SU-DHL-6 (cell line): ENCODE measurements around the gene SPHKAP.

ENCODE experiments used
- CTCF ChIP-seq: fragments of 200-600 bp; sonication (generic); IDR thresholded peaks from one replicate; pipeline ENCODE4 v1.5.1; 2017; ENCODE audit warnings: antibody characterized with exemption, mild to moderate bottlenecking, low read length, moderate library complexity; ENCODE audit not compliant: insufficient read depth, poor library complexity, severe bottlenecking
- EZH2phosphoT487 ChIP-seq: fragments of 200-600 bp; sonication (generic), shearing (Covaris generic); conservative IDR thresholded peaks from 2 replicates; pipeline ENCODE4 v1.6.1; 2018; ENCODE audit warnings: mild to moderate bottlenecking, antibody characterized with exemption, low read length, moderate library complexity, mixed read lengths

DNA sequence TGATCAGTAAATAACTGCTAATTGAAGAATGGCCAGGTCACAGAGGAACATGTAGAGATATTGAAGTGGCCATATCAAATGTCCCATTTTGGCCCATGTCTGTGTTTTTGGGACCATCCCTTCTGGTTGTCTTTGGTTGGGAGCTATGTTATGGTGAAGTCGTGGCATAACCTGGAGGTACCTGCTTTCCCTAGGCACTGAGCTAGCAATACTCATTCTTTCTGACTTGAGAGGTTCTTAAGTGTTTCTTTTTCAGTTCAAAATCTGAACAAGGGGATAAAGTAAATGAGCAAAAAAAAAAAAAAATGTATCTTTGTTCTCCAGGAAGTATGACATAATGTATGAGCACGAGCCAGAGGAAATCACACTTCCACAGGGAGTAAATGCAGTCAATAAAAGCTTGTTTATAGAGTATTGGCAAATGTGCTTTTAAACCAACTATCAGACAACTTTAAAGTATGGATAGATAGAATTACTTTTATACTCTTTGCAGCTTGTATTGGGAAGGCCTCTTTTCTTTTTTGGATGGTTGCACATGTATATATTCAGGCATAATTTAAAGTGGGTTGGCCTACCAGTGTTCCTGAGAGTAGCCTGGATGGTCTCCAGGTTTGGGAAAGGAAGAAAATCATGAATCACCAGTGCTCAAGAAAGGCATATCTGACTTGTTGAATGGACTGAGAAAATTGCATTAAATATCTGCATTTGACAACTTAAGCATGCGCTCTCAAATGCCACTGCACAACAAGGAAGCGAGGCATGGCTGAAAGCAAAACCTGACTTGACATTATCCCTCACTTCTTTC is 125.0 kb downstream of the SPHKAP start:
- TF ChIP-seq CTCF (no peak), EZH2phosphoT487 (no peak)
